Stimulated activated CD8-positive, alpha-beta memory T cell treated with anti-CD3 and anti-CD28 coated beads, Interleukin-12 subunit alpha, Interleukin-12 subunit beta, amount 100 ng/mL, for 24 hours (primary cell): ENCODE data around the gene BABAM2.
"Not testable (repeated sequence)": the region's sequence is repeated elsewhere in the genome, so short reads cannot be mapped to it uniquely, and the experiment has no call there.

Experiments
- DNase-seq: peaks from one replicate; pipeline ENCODE4 v3.0.0-alpha.2; 2020; ENCODE audit errors: extremely low read depth

The BABAM2 gene

DNA sequence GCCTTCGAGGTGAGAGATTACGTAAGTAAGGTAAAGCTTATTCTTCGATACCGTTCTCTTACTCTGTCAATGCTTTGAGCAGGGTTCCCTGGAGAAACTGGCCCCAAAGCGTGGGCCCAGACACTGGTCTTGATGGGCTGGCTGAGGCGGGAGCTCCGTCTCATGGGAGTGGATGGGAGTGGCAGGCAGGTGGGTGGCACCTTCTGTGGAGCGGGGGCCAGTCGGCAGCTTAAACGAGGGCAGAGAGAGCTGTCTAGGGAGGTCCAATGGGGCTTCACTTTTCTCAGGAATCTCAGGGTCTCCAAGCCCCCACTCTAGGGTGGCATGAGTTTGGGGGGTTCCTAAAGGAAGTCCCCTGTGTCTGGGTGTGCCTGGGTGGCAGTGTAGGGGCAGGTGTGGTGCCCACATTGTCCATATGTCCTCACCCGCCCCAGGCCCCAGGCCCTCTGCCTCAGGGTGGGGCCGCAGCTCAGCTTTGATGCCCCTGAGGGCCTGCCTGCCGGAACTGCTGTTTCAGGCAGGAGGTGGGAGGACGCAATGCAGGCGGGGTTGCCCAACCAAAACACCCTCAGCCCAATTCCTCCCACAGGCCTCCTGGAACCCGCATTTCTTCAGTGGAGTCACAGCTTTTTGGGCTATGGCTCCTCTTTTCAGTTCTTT, 469.7 kb downstream of the BABAM2 start:
- DNase-seq, result no peak

DNA sequence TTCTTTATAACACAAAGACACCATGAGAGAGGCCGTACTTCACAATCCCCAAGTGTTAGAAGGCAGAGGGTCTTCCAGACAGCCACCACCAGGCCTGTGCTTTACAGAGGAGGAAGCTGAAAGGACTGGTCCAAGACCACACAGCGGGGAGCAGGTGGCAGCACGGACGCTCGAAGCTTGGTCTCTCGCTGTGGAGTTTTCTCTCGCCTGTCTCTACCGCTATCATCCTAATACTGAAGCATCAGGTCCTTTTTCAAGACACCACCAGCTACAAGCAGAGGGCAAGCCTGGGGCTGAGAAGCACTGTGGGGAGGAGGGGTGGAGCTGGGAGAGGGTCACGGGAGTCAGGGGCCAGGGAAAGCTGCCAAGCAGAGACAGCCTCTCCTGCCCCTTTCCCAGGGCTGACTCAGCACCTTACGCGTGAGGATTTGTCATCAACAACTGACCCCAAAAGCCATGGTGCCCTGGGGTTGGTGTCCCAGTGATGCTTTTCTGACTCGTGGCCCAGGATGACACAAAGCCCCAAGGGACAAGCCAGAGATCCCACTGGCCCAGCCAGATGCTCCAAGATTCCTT, 470.3 kb downstream of the BABAM2 start:
- DNase-seq, result no peak

DNA sequence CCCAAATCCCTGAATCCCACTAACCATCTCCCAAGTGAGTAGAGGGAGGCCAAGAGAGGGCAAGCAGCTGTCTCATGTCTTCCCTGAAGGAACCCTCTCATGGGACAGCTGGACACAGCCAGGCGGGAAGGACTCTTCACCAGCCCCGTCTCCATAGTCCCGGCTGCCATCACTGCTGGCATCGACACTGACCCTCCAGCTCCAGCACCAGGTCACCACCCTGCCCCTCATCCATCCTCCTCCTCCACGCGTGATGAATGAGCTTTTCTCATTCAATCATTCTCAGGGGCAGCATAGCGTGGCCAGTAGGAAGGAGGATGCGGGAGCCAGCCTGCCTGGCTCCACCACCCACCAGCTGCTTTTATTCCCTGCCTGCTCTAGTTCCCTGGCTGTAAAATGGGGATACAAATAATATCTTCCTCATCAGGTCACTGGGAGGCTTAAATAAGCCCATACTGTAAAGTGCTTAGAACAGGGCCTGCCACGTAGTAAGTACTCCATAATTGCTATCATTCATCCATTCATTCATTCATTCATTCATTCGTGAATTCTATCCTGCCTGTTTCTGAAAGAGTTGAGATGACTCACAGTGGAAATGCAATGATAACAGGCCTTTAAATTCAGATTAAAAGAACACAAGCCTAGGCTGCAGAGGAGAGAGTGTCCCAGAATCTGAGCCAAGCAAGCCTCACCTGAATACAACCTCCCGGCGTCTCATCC, 471.6 kb downstream of the BABAM2 start:
- DNase-seq, result no peak

DNA sequence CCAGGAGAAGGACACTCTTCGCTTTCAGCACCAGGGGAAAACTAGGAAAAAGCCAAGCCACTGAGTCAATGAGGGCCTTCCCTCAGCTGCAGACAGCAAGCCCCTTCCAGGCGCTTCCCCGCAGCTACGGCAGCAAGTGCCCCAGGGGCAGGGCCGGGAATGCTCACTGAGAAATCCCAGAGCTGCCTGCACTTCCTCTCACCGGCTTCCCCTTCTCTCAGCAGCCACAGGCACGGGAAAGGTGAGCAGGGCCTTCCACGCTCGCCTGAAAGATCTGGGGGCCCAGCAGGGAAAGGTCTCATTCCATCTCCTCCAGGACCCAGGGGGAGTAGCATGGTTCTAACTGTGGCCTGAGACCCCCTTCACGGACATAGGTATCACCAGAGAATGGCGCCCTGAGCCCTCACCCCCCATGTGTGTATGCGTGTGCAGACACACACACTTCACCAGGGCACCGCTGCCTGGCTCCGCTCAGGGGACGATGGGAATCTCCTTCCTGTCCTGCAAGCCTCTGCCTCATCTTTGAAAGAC, 472.5 kb downstream of the BABAM2 start:
- no peak for DNase-seq

DNA sequence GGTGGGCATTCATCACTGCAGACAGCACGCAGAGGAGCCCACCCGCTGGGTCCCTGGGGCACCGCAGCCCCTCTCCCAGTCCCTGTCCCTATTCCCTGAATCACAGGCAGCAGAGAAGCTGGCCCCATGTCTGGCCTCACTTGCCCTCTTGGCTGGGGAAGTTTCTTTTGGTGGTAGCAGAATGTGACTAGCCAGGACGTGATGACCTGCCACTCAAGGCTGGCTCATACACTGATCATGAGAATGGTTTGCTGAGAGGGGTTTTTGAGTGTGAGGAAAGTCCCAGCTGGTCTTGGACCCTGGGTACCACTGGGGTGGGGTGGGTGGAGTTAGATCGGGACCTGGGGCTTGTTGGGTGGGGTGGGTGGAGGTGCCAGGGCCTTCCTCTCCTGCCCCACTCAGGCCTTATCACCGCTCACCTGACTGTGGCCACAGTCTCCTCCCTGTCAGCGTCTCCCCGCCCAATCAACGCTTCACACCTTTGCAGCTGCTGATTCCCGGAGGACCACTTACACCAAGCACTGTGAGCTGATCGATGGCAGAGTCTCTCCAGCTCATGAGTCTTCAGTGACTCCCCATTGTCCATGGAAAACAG, 473.3 kb downstream of the BABAM2 start:
- DNase-seq, result no peak

DNA sequence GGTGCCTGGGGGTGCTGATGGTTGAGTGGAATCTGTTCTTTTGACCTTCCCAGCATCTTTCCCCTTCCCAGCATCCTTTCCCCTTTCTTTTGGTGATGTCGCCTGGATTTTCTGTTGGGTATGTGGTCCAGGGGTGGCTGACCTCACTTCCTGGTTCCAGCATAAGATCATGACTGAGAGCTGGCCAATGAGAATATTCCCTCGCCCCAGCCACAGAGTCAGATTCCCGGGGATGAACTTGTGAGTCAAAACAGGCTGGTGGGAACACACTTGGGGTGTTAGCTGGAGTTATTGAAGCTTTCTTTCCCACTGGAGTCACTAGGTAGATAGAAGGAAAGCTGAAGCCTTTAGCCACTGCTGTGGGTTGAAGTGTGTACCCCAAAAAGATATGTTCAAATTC, 474.1 kb downstream of the BABAM2 start:
- DNase-seq, result no peak

DNA sequence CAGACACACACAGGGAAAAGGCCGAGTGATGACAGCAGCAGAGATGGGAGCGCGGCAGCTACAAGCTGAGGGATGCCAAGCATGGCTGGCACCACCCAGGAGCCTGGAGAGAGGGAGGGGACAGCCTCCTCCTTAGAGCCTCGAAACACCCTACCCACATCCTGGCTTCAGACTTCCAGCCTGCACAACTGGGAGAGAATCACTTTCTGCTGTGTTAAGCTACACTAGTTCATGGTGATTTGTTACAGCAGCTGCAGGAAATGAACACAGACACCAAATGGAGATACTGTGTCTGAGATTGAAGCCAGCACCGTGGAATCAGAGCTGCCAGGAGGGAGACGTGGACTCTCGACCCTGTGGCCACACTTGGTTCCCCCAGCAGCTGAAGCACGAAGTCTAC, 474.6 kb downstream of the BABAM2 start:
- no peak for DNase-seq

DNA sequence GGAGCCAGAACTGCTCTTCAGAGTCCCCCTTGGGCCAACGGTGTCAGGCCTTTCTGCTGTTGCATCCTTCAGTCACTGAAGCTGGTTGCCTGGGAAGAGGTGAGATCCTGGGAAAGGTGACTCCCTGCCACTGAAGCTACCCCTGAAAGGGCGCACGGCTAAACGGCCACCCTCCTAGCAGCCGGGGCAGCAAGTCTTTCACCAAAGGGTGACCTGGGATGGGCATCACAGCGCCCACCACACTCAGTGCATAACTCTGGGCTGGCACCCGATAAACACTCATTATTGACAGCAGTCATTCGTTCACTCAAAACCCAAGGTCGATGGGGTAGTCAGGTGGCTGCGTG, 475.6 kb downstream of the BABAM2 start:
- DNase-seq, result no peak

DNA sequence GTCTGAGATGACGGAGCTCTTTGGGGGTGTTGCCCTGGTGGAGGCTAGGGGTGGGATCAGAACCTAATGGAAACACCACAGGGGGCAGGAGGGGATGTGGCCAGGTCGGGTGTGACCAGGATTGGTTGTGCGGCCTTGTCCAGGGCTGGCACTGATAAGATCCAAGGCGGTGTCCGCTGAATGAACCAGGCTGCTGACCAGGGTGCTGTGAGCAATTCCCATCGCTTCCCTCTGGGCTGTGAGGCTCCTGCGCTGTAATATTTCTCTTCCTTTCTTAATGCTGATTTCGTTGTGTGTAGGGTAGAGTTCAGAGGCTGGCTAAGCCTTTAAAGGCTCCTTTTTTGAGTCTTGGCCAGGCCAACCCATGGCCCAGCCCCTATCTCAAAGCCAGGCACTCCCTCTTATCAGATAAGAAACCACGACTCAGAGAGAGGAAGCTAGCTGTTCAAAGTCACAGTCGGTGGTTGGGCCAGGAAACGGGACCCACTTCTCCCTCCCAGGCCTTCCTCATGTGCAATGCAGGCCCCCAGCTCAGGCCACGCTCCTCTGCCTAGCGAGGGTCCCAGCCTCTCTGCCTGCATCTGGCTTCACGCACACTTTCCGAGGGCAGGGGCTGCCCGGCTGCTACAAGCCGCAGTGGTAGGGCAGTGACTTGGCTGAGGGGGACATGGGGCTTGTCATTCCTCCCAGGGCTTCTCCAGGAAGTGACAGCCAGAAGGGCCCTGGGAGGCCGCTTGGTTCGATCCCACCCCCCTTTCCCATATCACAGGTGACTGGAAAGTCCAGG, 476.2 kb downstream of the BABAM2 start:
- no peak for DNase-seq

DNA sequence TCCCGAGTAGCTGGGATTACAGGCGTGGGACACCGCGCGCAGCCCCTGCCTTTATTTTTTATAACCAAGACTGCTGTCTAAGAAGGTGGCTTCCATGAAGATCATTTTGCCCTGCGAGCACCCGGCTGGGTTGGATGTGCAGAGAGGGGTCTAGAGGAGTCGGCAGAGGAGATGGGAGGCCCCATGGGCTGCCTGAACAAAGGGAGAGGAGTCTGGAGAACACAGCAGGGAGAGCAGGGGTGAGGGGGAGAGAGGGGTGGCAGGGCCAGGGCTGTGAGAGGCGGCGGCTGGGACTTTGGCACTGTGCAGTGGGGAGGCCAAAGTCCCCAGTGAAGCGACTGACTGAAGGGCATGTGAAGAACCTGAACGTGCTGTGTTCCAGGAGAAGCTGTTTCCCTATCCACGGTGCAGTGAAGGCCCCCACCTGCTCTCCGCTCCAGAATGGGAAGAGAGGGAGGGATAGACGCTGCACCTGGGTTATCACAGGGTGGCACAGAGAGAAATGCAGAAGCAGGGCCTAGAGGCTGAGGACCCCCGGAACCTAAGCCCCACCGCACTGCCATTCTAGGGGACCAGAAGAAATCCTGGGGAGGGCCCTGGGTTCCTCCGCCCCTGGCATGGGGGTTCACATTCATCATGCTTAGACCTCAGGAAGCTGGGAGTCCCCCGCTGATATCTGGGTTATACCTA, 477.3 kb downstream of the BABAM2 start:
- no peak for DNase-seq

DNA sequence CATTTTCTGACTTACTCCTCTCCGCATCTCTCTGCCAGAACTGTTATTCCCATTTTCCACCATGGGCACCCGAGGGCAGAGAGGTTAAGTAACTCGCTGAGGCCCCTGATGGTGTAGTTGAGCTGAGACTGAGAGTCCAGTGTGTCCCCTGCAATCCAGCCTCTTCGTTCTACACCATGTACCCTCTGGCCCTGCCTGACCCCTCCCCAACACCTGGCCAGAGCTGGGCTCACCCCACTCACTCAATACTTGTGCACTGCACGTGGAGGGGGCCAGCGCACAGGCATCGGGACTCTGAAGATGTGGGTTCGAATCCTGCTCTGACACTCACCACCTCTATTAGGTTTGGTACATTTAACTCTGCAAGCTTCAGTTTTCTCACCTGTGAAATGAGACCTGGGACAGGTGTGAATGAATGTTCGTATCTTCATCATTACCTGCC, 477.8 kb downstream of the BABAM2 start:
- no peak for DNase-seq

DNA sequence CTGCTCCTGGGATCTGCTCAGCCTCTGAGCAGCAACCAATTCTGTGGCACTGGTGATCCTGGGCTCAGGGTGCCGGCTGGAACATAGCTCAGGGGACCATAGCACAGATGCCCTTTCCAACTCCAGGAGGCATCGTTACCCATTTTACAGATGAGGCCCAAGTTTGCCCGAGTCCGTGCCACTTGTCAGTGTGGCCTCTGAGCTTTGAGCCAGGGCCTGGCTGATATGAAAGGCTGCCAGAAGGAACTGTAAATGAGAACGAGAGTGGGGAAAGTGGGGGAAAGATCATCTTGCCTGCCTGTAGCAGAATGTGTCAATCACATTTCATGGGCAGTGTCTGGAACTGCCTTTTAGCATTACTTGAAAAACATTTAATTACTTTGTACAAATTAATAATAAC, 478.8 kb downstream of the BABAM2 start:
- no peak for DNase-seq

DNA sequence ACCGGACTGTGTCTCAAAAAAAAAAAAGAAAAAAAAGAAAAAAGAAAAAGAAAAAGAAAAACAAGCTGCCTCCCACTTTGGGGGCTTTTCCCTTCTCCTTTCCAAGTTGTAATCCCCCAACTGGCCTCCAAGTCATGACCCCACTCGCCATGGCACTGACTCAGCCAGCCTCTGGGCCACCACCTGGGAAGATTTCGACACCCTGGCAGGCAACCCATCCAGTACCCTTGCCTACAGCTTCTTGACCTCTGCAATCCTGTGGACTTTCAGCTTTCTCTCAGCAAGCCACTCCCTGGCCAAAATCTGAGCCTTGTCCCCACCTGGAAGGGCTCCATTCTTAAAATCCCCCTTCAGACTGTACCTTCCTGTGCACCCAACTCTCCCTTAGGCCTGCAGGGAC, 479.8 kb downstream of the BABAM2 start:
- DNase-seq, result no peak

DNA sequence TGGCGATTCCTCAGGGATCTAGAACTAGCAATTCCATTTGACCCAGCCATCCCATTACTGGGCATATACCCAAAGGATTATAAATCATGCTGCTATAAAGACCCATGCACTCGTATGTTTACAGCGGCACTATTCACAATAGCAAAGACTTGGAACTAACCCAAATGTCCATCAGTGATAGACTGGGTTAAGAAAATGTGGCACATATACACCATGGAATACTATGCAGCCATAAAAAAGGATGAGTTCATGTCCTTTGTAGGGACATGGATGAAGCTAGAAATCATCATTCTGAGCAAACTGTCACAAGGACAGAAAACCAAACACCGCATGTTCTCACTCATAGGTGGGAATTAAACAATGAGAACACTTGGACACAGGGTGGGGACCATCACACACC, 481.2 kb downstream of the BABAM2 start:
- not testable (repeated sequence) for DNase-seq

DNA sequence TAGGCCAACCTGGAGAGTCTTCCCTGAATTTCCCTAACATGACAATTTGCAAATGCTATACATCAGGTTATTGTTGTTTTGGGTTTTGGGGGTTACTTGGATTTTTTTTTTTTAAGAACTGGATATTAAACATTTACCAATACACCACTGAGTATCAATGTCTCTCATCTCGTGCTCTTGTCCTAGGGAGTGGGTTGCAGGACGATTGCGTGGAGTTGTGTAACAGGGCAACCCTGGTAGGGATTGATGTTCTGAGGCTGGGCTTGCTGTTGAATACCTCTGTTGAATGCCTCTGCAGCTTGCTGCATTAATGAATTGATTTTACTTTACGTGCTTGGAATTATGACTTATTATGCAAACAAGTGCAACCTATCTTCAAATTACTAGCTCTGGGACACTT, 483.3 kb downstream of the BABAM2 start:
- no peak for DNase-seq

DNA sequence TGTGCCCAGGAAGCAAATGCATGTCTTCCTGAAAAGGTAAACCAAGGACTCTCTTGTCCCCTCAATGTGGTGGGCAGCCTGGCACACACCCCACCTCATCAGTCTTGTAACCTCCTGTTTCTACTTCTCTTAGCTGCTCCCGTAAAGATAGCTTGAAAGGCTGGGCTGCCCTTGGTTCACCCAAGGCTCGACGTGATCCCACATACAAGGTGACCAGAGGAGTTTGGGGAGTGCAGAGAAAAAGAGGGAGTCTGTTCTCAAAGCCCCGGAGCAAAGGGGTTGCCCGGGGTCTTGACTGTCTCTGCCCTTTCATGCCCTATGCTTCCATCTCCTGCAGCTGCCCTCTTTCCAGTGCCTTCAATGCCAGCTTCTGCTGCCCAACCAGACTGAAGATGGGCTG, 483.8 kb downstream of the BABAM2 start:
- DNase-seq, result no peak

DNA sequence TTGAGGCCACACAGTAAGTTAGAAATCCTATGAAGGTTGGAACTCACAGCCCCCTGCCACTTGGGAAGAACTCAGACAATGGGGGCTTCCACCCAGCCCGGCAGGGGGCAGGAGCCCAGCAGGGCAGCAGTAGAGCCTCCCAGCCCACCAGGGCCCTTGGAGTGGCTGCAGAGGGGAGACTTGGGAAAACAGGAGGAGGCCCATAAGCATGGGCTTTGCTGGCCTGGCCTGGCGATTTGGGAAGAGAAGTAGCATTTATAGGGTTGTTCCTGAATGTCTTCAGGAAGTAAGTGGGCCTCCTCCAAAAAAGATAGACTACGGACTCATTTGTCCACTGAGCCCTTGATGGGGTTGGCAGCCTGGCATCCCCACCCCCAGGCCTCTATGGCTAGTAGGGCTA, 484.7 kb downstream of the BABAM2 start:
- no peak for DNase-seq

DNA sequence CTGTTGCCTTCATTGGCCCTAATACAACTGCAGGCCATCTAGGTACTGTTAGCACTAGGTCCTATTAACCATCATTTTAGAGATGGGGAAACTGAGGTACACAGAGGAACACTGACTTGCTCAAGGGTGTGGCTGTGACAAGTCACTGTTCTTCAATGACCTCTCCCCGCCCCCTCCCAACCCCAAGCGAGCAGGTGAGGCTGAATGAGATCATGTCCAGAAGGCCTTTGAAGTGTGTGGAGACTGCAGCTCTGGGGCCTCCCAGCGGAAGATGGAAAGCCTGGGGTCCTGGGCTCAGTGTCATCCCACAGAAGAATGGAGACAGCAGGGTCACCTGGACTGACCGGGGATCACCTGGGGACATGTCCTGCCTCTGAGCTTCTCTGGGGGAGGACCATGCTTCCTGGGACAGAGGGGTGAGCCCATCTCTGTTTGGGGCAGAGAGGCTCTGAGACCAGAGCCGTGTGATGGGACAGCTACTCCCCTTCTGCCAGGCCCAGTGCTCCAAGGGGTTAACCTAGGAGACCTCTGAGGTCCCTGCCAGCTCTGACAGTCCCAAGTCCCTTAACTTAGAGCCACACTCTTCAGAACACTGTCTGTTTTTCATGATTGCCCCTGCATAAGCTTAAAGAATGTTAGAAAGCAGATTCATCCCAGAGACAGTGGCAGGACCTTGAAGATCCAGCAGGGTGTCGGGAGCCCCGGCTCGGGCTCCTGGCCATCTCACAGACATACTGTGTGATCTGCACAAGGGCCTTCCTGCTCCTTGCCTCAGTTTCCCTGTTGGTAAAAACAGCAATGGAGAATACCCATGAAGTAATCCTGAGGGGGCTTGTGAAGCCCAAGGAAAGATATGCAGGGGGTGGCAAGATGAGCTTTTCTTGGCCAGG, 485.5 kb downstream of the BABAM2 start:
- DNase-seq, result no peak

DNA sequence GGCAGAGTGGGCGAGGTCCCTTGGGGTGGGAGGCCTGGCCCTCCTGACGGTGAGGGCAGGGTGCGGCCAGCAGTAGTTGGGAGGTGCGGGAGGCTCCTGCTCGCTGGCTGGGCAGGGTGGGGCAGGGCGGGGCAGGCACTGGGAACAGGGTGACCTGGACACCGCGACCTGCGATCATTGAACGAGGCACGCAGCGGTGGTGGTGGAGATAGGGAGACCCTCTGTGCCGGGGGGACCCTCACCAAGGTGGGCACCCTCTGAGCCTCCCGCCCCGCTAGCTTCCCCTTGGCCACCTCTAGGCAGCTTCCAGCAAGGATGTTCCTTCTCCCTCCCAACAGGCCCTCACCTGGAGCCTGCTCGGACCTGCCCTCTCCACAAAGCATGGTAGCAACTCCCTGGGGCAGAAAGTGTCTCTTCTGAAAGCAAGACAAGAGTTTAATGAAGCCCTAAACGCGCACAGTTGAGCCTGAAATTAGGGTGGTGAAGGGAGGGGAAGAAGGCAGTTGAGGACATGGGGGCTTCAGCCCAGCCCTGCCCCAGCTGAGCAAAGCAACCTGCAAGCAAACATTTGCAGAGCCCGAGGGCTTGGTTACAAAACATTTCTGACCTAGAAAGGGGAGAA, 486.8 kb downstream of the BABAM2 start:
- no peak for DNase-seq
